ENCODE data around the gene SHC1. TPM values are rescaled to one million over a fixed set of nuclear protein-coding genes. Genes with fewer than 3 reads are reported as not detected.
A peak's percentile ranks its signal among the peaks of the same experiment; 100 is the strongest.

Gene SHC1
- total RNA-seq, 6 experiments from 2014 or later = 371 to 461 (median 401) TPM

DNA sequence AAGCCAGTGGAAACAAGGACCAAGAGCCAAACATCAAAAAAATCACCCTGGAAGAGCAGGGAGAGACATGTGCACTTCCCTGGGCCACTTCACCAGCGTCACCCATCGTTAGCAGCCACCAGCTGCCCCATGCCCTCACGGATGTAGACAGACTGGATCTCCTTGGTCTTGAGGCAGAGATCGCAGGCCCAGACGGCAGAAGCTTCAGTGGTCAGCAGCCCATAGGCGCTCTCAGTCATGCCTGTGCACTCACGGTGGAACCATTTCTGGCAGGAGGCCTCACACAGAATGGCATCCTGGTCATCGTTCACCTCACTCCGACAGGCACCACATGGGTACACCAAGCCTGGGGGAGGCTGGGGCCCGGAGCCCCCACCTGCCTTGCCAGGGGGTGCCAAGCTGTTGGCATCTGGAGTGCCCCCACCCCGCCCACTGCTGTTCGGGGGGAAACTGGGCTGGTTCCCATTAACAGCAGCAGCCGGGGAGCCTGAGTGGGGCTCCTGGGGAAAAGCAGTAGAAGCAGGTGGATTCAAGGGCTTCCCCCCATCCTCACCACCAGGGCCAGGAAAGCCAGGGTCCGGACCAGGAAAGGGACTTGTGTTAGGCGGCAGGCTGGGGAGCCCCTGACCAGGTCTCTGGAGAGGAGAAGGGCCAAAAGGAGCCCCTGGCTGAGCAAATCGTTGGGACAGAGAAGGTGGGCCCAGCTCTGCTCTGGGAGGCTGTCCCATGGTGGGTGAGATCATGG, 11.7 kb downstream of the SHC1 start:
- no peak for DNase-seq
- peaks cover 13% of the 10 kb centered on the region for H3K27me3 Mint-ChIP-seq (ENCODE audit: insufficient read depth)
- TF ChIP-seq, protein P1, sequence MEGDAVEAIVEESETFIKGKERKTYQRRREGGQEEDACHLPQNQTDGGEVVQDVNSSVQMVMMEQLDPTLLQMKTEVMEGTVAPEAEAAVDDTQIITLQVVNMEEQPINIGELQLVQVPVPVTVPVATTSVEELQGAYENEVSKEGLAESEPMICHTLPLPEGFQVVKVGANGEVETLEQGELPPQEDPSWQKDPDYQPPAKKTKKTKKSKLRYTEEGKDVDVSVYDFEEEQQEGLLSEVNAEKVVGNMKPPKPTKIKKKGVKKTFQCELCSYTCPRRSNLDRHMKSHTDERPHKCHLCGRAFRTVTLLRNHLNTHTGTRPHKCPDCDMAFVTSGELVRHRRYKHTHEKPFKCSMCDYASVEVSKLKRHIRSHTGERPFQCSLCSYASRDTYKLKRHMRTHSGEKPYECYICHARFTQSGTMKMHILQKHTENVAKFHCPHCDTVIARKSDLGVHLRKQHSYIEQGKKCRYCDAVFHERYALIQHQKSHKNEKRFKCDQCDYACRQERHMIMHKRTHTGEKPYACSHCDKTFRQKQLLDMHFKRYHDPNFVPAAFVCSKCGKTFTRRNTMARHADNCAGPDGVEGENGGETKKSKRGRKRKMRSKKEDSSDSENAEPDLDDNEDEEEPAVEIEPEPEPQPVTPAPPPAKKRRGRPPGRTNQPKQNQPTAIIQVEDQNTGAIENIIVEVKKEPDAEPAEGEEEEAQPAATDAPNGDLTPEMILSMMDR (IDR thresholded peaks at IDR 0.05) = no peak
- H3K4me3 Mint-ChIP-seq = no peak overlapping the region
- H3K4me1 Mint-ChIP-seq (ENCODE audit: low read depth) = peaks cover 60% of the 10 kb centered on the region
- H3K9me3 Mint-ChIP-seq = no peaks in the 10 kb centered on the region
- H3K36me3 Mint-ChIP-seq (ENCODE audit: low read depth) = peaks cover 14% of the 10 kb centered on the region
- peak overlapping the region; percentile 48 for H3K27ac Mint-ChIP-seq

DNA sequence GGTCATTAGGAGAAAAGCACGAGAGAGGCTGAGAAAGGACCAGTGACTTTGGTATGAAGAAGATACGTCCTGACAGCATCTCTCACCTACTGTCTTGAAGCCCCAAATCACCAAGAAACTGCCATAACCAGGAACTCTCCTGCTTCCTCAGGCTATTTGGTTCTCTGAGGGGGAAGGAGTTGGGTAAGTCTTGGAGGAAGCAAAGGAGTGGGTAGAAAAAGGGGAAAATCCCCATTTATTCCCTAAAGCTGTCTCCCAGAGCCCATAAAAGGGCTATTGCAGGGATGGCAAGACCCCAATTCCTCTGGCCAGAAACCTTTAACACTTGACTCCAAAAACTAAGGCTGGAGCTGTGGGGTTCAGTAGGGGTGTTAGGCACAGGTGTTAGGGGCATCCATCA, 12.5 kb downstream of the SHC1 start:
- no peak for DNase-seq
- Mint-ChIP-seq H3K27me3 (ENCODE audit: insufficient read depth) (peaks cover 13% of the 10 kb centered on the region), H3K9me3 (no peaks in the 10 kb centered on the region), H3K27ac (peak overlapping the region; percentile 97; the same call in 1 of the 2 replicates), H3K36me3 (ENCODE audit: low read depth) (peaks cover 7% of the 10 kb centered on the region; the same call in 1 of the 2 replicates), H3K4me3 (no peak overlapping the region), H3K4me1 (ENCODE audit: low read depth) (peaks cover 52% of the 10 kb centered on the region)
- TF ChIP-seq, protein P1 (IDR thresholded peaks at IDR 0.05) = no peak

DNA sequence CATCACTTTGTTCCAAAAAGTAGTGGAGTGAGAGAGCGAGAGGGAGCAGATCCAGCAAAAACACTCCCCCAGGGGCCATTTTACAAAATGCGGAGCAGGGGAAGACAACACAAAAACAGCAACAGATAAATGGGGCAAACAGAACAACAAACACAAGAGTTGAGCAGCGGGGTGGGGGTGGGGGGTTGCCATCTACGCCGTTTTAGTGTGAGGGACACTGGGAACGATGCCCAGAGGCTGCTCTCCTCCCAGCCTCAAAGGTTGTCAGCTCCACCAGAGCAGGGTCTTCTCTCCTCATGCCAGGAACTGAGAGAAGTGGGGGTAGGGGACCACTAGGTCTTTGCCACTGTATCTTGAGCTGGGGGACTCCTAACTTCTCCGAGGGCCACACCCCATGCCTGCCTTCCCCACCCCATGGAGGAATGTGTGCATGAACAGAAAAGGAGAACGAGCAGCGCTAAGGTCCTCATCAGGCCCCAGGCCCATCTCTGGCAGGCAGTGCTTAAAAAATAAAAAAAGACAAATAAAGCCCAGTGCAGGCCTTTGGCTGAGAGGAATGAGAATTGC, 13.4 kb downstream of the SHC1 start:
- DNase-seq = no peak
- H3K4me3 Mint-ChIP-seq = peak overlapping the region; percentile 27; the same call in 1 of the 2 replicates
- peaks cover 43% of the 10 kb centered on the region for H3K4me1 Mint-ChIP-seq (ENCODE audit: low read depth)
- H3K27ac Mint-ChIP-seq = peak overlapping the region; percentile 97
- peaks cover 13% of the 10 kb centered on the region for H3K27me3 Mint-ChIP-seq (ENCODE audit: insufficient read depth)
- H3K9me3 Mint-ChIP-seq = no peaks in the 10 kb centered on the region
- TF ChIP-seq, protein P1 (IDR thresholded peaks at IDR 0.05) = no peak
- peaks cover under 1% of the 10 kb centered on the region; the same call in 1 of the 2 replicates for H3K36me3 Mint-ChIP-seq (ENCODE audit: low read depth)

DNA sequence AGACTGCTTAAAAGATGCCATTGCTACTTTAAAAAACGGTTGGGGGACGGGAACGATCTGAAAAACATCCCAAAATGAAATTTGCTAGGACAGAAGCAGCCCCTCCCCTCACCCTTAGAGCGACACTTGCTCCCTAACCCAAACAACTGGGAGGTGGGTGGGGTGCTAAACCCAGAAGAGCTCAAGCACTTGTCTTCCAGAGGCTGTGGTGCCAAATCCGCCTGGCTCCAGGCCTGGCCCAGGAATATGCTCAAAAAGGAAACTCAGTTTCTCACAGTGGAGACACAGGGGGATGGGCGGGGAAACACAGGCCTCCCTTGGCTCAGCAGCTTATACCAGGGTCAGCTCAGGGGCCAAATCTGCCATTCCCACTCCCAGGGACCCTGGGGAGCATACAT, 14.0 kb downstream of the SHC1 start:
- Mint-ChIP-seq H3K9me3 (no peaks in the 10 kb centered on the region), H3K27me3 (ENCODE audit: insufficient read depth) (peaks cover 12% of the 10 kb centered on the region), H3K4me3 (peak overlapping the region; percentile 95), H3K36me3 (ENCODE audit: low read depth) (no peaks in the 10 kb centered on the region), H3K27ac (peak overlapping the region; percentile 97), H3K4me1 (ENCODE audit: low read depth) (peaks cover 41% of the 10 kb centered on the region)
- no peak for DNase-seq
- TF ChIP-seq, protein P1 (IDR thresholded peaks at IDR 0.05) = no peak

- Mint-ChIP-seq H3K27me3 (ENCODE audit: insufficient read depth) (peaks cover 7% of the 10 kb centered on the region), H3K9me3 (no peaks in the 10 kb centered on the region), H3K27ac (peak within 1 kb of the TSS; percentile 97), H3K4me1 (ENCODE audit: low read depth) (peaks cover 39% of the 10 kb centered on the region), H3K36me3 (ENCODE audit: low read depth) (no peaks in the 10 kb centered on the region), H3K4me3 (peak within 1 kb of the TSS; percentile 95)
- TF ChIP-seq, protein P1 (IDR thresholded peaks at IDR 0.05) = peak; percentile 68
- DNase-seq = peak; percentile 84
Observed at GRCh38 chr1:154955718-154956543, 14.6 kb downstream of the SHC1 start, which contains the start of gene PBXIP1. Gene PBXIP1 (minus strand): TSS chr1:154956099. CDS start chr1:154953721, 2,378 bp downstream.

Data from HFFc6 (cell line).